Measurements from ENCODE around the gene OR2K2. TPM values are rescaled to one million over a fixed set of nuclear protein-coding genes. Genes with fewer than 3 reads are reported as not detected.
A peak's percentile ranks its signal among the peaks of the same experiment; 100 is the strongest.
"Not testable (repeated sequence)": the region's sequence is repeated elsewhere in the genome, so short reads cannot be mapped to it uniquely, and the experiment has no call there.

The OR2K2 gene
- total RNA-seq, 1 donor from 2014 or later = not detected

GRCh38 chr9:111298731-111299598 lies 31.1 kb downstream of the OR2K2 start:
- no peak overlapping the region for H3K4me3 ChIP-seq (ENCODE audit: low read length in 3 of 3)
- H3K36me3 ChIP-seq (ENCODE audit: control insufficient read depth in 3 of 3, insufficient read depth in 3 of 3, low read length in 3 of 3) = no peaks in the 10 kb centered on the region
- H3K27me3 ChIP-seq (ENCODE audit: control insufficient read depth in 3 of 3, insufficient read depth in 3 of 3, low read length in 3 of 3) = peaks cover 0 to 4% (median 0%) of the 10 kb centered on the region in 3 donors
- H3K4me1 ChIP-seq (ENCODE audit: control insufficient read depth in 3 of 3, insufficient read depth in 3 of 3, low read length in 3 of 3) = no peaks in the 10 kb centered on the region
- no peaks in the 10 kb centered on the region for H3K9me3 ChIP-seq (ENCODE audit: control insufficient read depth in 3 of 3, low read length in 3 of 3)
- H3K27ac ChIP-seq (ENCODE audit: low read depth, low read length) = peak overlapping the region; percentile 46
- H3K9ac ChIP-seq (ENCODE audit: low read depth in 1 of 3, low read length in 3 of 3) = no peak overlapping the region

DNA sequence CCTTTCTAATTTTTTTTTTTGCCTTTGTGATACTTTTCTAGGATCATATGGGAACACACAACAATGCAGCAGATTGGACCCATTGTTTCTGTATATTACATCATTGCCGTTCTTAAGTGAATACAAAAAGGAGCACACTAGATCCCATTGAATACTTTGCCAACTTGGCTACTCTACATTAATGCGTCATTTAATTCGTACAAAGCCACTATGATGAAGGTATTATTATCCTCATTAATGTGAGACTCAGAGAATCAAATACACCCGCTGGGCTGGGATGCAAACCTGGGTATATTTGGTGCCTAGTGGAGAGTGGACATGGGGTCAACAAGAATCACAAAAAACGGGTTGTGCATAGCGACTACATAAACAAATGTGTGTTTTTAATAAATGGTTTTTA lies 31.9 kb downstream of the OR2K2 start:
- Histone ChIP-seq H3K4me3 (ENCODE audit: low read length in 3 of 3) (no peak overlapping the region), H3K9ac (ENCODE audit: low read depth in 1 of 3, low read length in 3 of 3) (no peak overlapping the region), H3K9me3 (ENCODE audit: control insufficient read depth in 3 of 3, low read length in 3 of 3) (no peaks in the 10 kb centered on the region), H3K27ac (ENCODE audit: low read depth, low read length) (no peak overlapping the region), H3K27me3 (ENCODE audit: control insufficient read depth in 3 of 3, insufficient read depth in 3 of 3, low read length in 3 of 3) (peaks cover 0 to 4% (median 0%) of the 10 kb centered on the region in 3 donors), H3K36me3 (ENCODE audit: control insufficient read depth in 3 of 3, insufficient read depth in 3 of 3, low read length in 3 of 3) (no peaks in the 10 kb centered on the region), H3K4me1 (ENCODE audit: control insufficient read depth in 3 of 3, insufficient read depth in 3 of 3, low read length in 3 of 3) (no peaks in the 10 kb centered on the region)

GRCh38 chr9:111297066-111297824 lies 32.8 kb downstream of the OR2K2 start:
- H3K36me3 ChIP-seq (ENCODE audit: control insufficient read depth in 3 of 3, insufficient read depth in 3 of 3, low read length in 3 of 3) = no peaks in the 10 kb centered on the region
- H3K9ac ChIP-seq (ENCODE audit: low read depth in 1 of 3, low read length in 3 of 3) = no peak overlapping the region
- no peak overlapping the region for H3K27ac ChIP-seq (ENCODE audit: low read depth, low read length)
- no peaks in the 10 kb centered on the region for H3K4me1 ChIP-seq (ENCODE audit: control insufficient read depth in 3 of 3, insufficient read depth in 3 of 3, low read length in 3 of 3)
- no peaks in the 10 kb centered on the region for H3K9me3 ChIP-seq (ENCODE audit: control insufficient read depth in 3 of 3, low read length in 3 of 3)
- H3K27me3 ChIP-seq (ENCODE audit: control insufficient read depth in 3 of 3, insufficient read depth in 3 of 3, low read length in 3 of 3) = peaks cover 0 to 4% (median 0%) of the 10 kb centered on the region in 3 donors
- H3K4me3 ChIP-seq (ENCODE audit: low read length in 3 of 3) = no peak overlapping the region

DNA sequence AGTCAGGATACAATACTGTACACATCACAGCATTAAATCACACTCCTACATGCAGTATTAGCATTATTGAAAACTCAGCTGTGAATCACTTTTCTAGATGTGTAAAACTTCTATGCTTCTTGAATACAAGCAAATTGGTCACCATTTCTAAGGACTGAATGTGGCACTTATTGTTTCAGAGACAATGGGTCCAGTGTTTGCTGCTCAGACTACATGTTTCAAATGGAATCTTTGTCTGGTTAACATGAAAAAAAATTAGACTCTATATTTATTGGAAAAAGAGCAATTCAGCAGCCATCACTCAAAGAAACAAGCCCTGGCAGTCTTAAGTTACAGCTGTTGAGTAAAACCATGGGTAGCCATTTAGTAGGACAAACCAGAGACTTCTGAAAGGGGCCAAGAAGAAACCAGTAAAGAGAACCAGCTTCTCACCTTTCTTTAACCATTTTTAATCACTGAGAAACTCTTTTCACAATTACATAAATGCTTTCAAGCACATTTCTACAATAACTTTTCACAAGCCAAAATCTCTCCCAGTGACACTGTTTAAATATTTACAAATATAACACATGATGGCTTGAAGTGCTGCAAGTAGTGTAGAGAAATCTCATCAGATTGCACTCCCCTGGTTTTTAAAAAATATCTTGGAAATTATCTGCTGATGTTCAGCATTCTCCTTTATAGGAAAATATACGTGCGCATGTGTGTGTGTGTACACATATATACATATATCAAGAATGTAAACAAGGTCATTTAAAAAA lies 35.2 kb downstream of the OR2K2 start:
- Histone ChIP-seq H3K9ac (ENCODE audit: low read depth in 1 of 3, low read length in 3 of 3) (no peak overlapping the region), H3K27me3 (ENCODE audit: control insufficient read depth in 3 of 3, insufficient read depth in 3 of 3, low read length in 3 of 3) (no peaks in the 10 kb centered on the region), H3K27ac (ENCODE audit: low read depth, low read length) (no peak overlapping the region), H3K36me3 (ENCODE audit: control insufficient read depth in 3 of 3, insufficient read depth in 3 of 3, low read length in 3 of 3) (no peaks in the 10 kb centered on the region), H3K9me3 (ENCODE audit: control insufficient read depth in 3 of 3, low read length in 3 of 3) (no peaks in the 10 kb centered on the region), H3K4me1 (ENCODE audit: control insufficient read depth in 3 of 3, insufficient read depth in 3 of 3, low read length in 3 of 3) (no peaks in the 10 kb centered on the region), H3K4me3 (ENCODE audit: low read length in 3 of 3) (no peak overlapping the region)

DNA sequence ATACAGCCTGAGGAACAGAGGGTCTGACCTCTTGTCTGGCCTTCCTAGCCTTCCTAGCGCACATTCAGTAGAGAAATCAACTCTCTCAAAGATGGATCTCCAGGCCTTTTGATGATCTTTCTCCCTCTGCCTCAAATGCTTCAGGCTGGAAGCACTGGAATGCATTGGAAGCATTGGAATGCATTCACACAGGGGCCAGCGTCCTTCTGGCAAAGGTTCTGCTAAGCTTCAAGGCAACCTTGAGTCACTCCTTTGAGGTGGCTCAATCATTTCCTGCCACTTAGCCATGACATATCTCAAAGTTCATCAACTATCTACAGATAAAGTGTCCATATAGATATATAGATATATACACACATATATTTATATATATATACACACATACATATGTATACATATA lies 42.9 kb downstream of the OR2K2 start:
- no peak overlapping the region for H3K9ac ChIP-seq (ENCODE audit: low read depth in 1 of 3, low read length in 3 of 3)
- H3K9me3 ChIP-seq (ENCODE audit: control insufficient read depth in 3 of 3, low read length in 3 of 3) = peaks cover 0 to 2% (median 0%) of the 10 kb centered on the region in 3 donors
- no peak overlapping the region for H3K27ac ChIP-seq (ENCODE audit: low read depth, low read length)
- peaks cover 0 to 2% (median 0%) of the 10 kb centered on the region in 3 donors for H3K4me1 ChIP-seq (ENCODE audit: control insufficient read depth in 3 of 3, insufficient read depth in 3 of 3, low read length in 3 of 3)
- H3K27me3 ChIP-seq (ENCODE audit: control insufficient read depth in 3 of 3, insufficient read depth in 3 of 3, low read length in 3 of 3) = no peaks in the 10 kb centered on the region
- no peaks in the 10 kb centered on the region for H3K36me3 ChIP-seq (ENCODE audit: control insufficient read depth in 3 of 3, insufficient read depth in 3 of 3, low read length in 3 of 3)
- H3K4me3 ChIP-seq (ENCODE audit: low read length in 3 of 3) = no peak overlapping the region

- no peak overlapping the region for H3K27ac ChIP-seq (ENCODE audit: low read depth, low read length)
- no peak overlapping the region for H3K4me3 ChIP-seq (ENCODE audit: low read length in 3 of 3)
Measured at GRCh38 chr9:111284703-111285102, 45.3 kb downstream of the OR2K2 start.

DNA sequence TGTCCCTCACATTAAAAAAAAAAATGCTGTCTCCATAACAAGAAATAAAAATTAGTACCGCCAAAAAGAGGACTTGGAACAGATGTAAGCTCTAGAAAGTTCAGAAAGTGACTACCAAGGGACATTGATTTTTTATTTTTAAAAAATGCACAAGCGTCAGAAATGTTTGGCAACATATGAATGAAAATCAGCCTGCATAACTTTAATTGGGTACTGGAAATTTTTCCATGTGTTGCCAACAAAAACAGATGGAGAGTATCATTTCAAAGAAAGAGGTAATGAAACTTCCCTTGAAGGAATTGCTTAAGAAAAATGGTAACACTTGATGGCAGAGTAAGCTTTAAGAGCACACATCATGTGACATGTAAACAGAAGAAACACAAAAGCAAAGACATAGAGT lies 47.2 kb downstream of the OR2K2 start:
- no peak overlapping the region for H3K9ac ChIP-seq (ENCODE audit: low read depth in 1 of 3, low read length in 3 of 3)
- no peak overlapping the region for H3K4me3 ChIP-seq (ENCODE audit: low read length in 3 of 3)
- H3K27me3 ChIP-seq (ENCODE audit: control insufficient read depth in 3 of 3, insufficient read depth in 3 of 3, low read length in 3 of 3) = no peaks in the 10 kb centered on the region
- H3K36me3 ChIP-seq (ENCODE audit: control insufficient read depth in 3 of 3, insufficient read depth in 3 of 3, low read length in 3 of 3) = no peaks in the 10 kb centered on the region
- H3K9me3 ChIP-seq (ENCODE audit: control insufficient read depth in 3 of 3, low read length in 3 of 3) = peaks cover 0 to 2% (median 0%) of the 10 kb centered on the region in 3 donors
- peaks cover 0 to 2% (median 0%) of the 10 kb centered on the region in 3 donors for H3K4me1 ChIP-seq (ENCODE audit: control insufficient read depth in 3 of 3, insufficient read depth in 3 of 3, low read length in 3 of 3)
- peak overlapping the region; percentile 36 for H3K27ac ChIP-seq (ENCODE audit: low read depth, low read length)

More at GRCh38 chr9:111284703-111285102, 45.3 kb downstream of the OR2K2 start:
- Histone ChIP-seq H3K4me1 (ENCODE audit: control insufficient read depth in 3 of 3, insufficient read depth in 3 of 3, low read length in 3 of 3) (peaks cover 0 to 2% (median 0%) of the 10 kb centered on the region in 3 donors), H3K36me3 (ENCODE audit: control insufficient read depth in 3 of 3, insufficient read depth in 3 of 3, low read length in 3 of 3) (no peaks in the 10 kb centered on the region), H3K9ac (ENCODE audit: low read depth in 1 of 3, low read length in 3 of 3) (no peak overlapping the region), H3K27me3 (ENCODE audit: control insufficient read depth in 3 of 3, insufficient read depth in 3 of 3, low read length in 3 of 3) (no peaks in the 10 kb centered on the region), H3K9me3 (ENCODE audit: control insufficient read depth in 3 of 3, low read length in 3 of 3) (peaks cover 0 to 2% (median 0%) of the 10 kb centered on the region in 3 donors)

GRCh38 chr9:111280795-111281194 lies 49.2 kb downstream of the OR2K2 start:
- H3K9ac ChIP-seq (ENCODE audit: low read depth in 1 of 3, low read length in 3 of 3); H3K9me3 ChIP-seq (ENCODE audit: control insufficient read depth in 3 of 3, low read length in 3 of 3); H3K4me1 ChIP-seq (ENCODE audit: control insufficient read depth in 3 of 3, insufficient read depth in 3 of 3, low read length in 3 of 3): not testable (repeated sequence)

More at GRCh38 chr9:111280795-111281194, 49.2 kb downstream of the OR2K2 start:
- not testable (repeated sequence) for H3K4me3 ChIP-seq (ENCODE audit: low read length in 3 of 3); H3K36me3 ChIP-seq (ENCODE audit: control insufficient read depth in 3 of 3, insufficient read depth in 3 of 3, low read length in 3 of 3); H3K27me3 ChIP-seq (ENCODE audit: control insufficient read depth in 3 of 3, insufficient read depth in 3 of 3, low read length in 3 of 3); H3K27ac ChIP-seq (ENCODE audit: low read depth, low read length)

All from skeletal muscle tissue (tissue), 4 donors.